Neural cell (in vitro differentiated cells): Measurements from ENCODE around the gene FAM193A. TPM values are rescaled to one million over a fixed set of nuclear protein-coding genes. Genes with fewer than 3 reads are reported as not detected.

ENCODE experiments used
- H2AFZ ChIP-seq: fragments of 200-600, 300-800 bp; sonication (generic), shearing (Covaris generic); 2 replicates; pipeline ENCODE4 v1.6.0; 2014; ENCODE audit warnings: low read depth, mild to moderate bottlenecking, antibody characterized with exemption, low read length, moderate library complexity
- H3F3A ChIP-seq: fragments of 200-600 bp; shearing (Covaris generic); 2 replicates; pipeline ENCODE4 v1.6.1; 2016; ENCODE audit warnings: mild to moderate bottlenecking, moderate library complexity, mixed read lengths, antibody characterized with exemption, low read length; ENCODE audit not compliant: insufficient read depth, poor library complexity, severe bottlenecking
- H3K27ac ChIP-seq: fragments of 200-600, 300-800 bp; sonication (generic), shearing (Covaris generic); 2 replicates; pipeline ENCODE4 v1.5.1; 2014; ENCODE audit warnings: mild to moderate bottlenecking, low read length, moderate library complexity
- H3K27me3 ChIP-seq: fragments of 300-800, 200-600 bp; sonication (generic), shearing (Covaris generic); 2 replicates; pipeline ENCODE4 v1.6.0; 2014; ENCODE audit warnings: mild to moderate bottlenecking, low read depth, low read length, moderate library complexity; ENCODE audit not compliant: insufficient read depth
- H3K36me3 ChIP-seq: fragments of 300-800, 200-600 bp; sonication (generic), shearing (Covaris generic); 2 replicates; pipeline ENCODE4 v1.5.1; 2014; ENCODE audit warnings: mild to moderate bottlenecking, antibody characterized with exemption, low read length, moderate library complexity; ENCODE audit not compliant: insufficient read depth
- H3K4me2 ChIP-seq: fragments of 300-800, 200-600 bp; sonication (generic), shearing (Covaris generic); 2 replicates; pipeline ENCODE4 v1.6.0; 2014; ENCODE audit warnings: mild to moderate bottlenecking, low read length
- H3K4me3 ChIP-seq: fragments of 300-800, 200-600 bp; sonication (generic), shearing (Covaris generic); 2 replicates; pipeline ENCODE4 v1.5.1; 2014; ENCODE audit warnings: mild to moderate bottlenecking, low read length, moderate library complexity
- H3K79me2 ChIP-seq: fragments of 200-600 bp; shearing (Covaris generic); replicated peaks from 2 replicates; pipeline ENCODE4 v1.6.0; 2014; ENCODE audit warnings: mild to moderate bottlenecking, low read length, moderate library complexity; ENCODE audit not compliant: insufficient read depth
- H3K9ac ChIP-seq: fragments of 300-800, 200-600 bp; sonication (generic), shearing (Covaris generic); 2 replicates; pipeline ENCODE4 v1.6.1; 2016; ENCODE audit warnings: mild to moderate bottlenecking, low read length, mixed read lengths
- H3K9me2 ChIP-seq: fragments of 200-600 bp; shearing (Covaris generic); 2 replicates; pipeline ENCODE4 v1.6.1; 2016; ENCODE audit warnings: mild to moderate bottlenecking, low read length, mixed read lengths; ENCODE audit not compliant: insufficient read depth
- H3K9me3 ChIP-seq: fragments of 200-600, 300-800 bp; sonication (generic), shearing (Covaris generic); 2 replicates; pipeline ENCODE4 v1.6.1; 2016; ENCODE audit warnings: mild to moderate bottlenecking, mixed run types, low read length, moderate library complexity, mixed read lengths
- H4K20me1 ChIP-seq: fragments of 200-600 bp; shearing (Covaris generic); 2 replicates; pipeline ENCODE4 v1.6.1; 2016; ENCODE audit warnings: mild to moderate bottlenecking, mixed run types; ENCODE audit not compliant: insufficient read depth
- EP300 ChIP-seq: fragments of 450-650 bp; conservative IDR thresholded peaks from 2 replicates; pipeline ENCODE4 v1.6.1; 2014; ENCODE audit warnings: antibody characterized with exemption, mild to moderate bottlenecking, moderate library complexity; ENCODE audit not compliant: poor library complexity, severe bottlenecking
- EZH2 ChIP-seq: fragments of 200-600, 300-800 bp; shearing (Covaris generic), sonication (generic); IDR thresholded peaks from 2 replicates; pipeline ENCODE4 v1.6.1; 2014; ENCODE audit warnings: antibody characterized with exemption, low read length, borderline replicate concordance, mild to moderate bottlenecking; ENCODE audit not compliant: insufficient read depth, poor library complexity, severe bottlenecking
- MXI1 ChIP-seq: fragments of 450-650 bp; conservative IDR thresholded peaks from 2 replicates; pipeline ENCODE4 v1.6.1; 2014; ENCODE audit warnings: antibody characterized with exemption, mild to moderate bottlenecking; ENCODE audit not compliant: poor library complexity, severe bottlenecking
- POLR2AphosphoS5 ChIP-seq: IDR thresholded peaks from 2 replicates; pipeline ENCODE4 v1.6.1; 2012
- RAD21 ChIP-seq: fragments of 450-650 bp; conservative IDR thresholded peaks from 2 replicates; pipeline ENCODE4 v1.6.1; 2014; ENCODE audit warnings: antibody characterized with exemption, mild to moderate bottlenecking, moderate library complexity
- REST ChIP-seq: IDR thresholded peaks from 2 replicates; pipeline ENCODE4 v1.6.1; 2012; ENCODE audit warnings: borderline replicate concordance
- SMC3 ChIP-seq: fragments of 450-650 bp; conservative IDR thresholded peaks from 2 replicates; pipeline ENCODE4 v1.6.1; 2014; ENCODE audit warnings: antibody characterized with exemption, mild to moderate bottlenecking, moderate library complexity; ENCODE audit not compliant: poor library complexity
- TAF1 ChIP-seq: IDR thresholded peaks from 2 replicates; pipeline ENCODE4 v1.6.1; 2012; ENCODE audit warnings: low read depth
- polyA plus RNA-seq: library from polyadenylated mRNA; depleted of rRNA; stranded (reverse); fragments of >200 nt; gene quantifications from 2 replicates; pipeline ENCODE4 v1.2.3, GENCODE V29; 2014
- TF ChIP-seq, protein P1 (sequence below): fragments of 450-650 bp; IDR thresholded peaks from 2 replicates; pipeline ENCODE4 v1.5.1; 2014; ENCODE audit warnings: antibody characterized with exemption, mild to moderate bottlenecking, moderate library complexity; ENCODE audit not compliant: poor library complexity, severe bottlenecking

The FAM193A gene
- polyA plus RNA-seq, 1 donor from 2014 or later: 11.6 TPM

DNA sequence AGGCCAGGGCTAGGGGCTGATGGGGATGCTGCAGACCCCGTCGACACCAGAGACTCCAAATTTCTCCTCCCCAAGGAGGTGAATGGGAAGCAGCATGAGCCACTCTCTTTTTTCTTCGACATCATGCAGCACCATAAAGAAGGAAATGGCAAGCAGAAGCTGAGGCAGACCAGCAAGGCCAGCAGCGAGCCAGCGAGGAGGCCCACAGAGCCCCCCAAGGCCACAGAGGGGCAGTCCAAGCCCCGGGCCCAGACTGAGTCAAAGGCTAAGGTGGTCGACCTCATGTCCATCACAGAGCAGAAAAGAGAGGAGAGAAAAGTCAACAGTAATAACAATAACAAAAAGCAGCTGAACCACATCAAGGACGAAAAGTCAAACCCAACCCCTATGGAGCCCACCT is 163.6 kb downstream of the FAM193A start:
- no peak overlapping the region for H3K27ac ChIP-seq
- H3K36me3 ChIP-seq: peaks cover 7% of the 10 kb centered on the region

GRCh38 chr4:2702361-2702760 is 165.9 kb downstream of the FAM193A start:
- H3K9me3 ChIP-seq: no peaks in the 10 kb centered on the region
- H4K20me1 ChIP-seq: no peaks in the 10 kb centered on the region
- H3K4me3 ChIP-seq: no peak overlapping the region
- no peaks in the 10 kb centered on the region for H3K9me2 ChIP-seq
- H3F3A ChIP-seq: no peaks in the 10 kb centered on the region
- no peak overlapping the region for H3K9ac ChIP-seq
- TF ChIP-seq EZH2 (no peak), RAD21 (no peak)
- peaks cover 7% of the 10 kb centered on the region for H3K36me3 ChIP-seq
- no peaks in the 10 kb centered on the region for H3K79me2 ChIP-seq
- H3K4me2 ChIP-seq: no peak overlapping the region
- no peak overlapping the region for H2AFZ ChIP-seq
- H3K27ac ChIP-seq: no peak overlapping the region
- H3K27me3 ChIP-seq: no peaks in the 10 kb centered on the region

More for the DNA sequence above, 163.6 kb downstream of the FAM193A start:
- Histone ChIP-seq H3K27me3 (no peaks in the 10 kb centered on the region), H3K79me2 (no peaks in the 10 kb centered on the region), H3K4me2 (no peak overlapping the region), H3K9ac (no peak overlapping the region), H2AFZ (no peak overlapping the region), H4K20me1 (no peaks in the 10 kb centered on the region), H3K4me3 (no peak overlapping the region), H3K9me2 (no peaks in the 10 kb centered on the region), H3F3A (no peaks in the 10 kb centered on the region), H3K9me3 (no peaks in the 10 kb centered on the region)
- TF ChIP-seq TAF1 (no peak), MXI1 (no peak), RAD21 (no peak), POLR2AphosphoS5 (no peak), EP300 (no peak), SMC3 (no peak), EZH2 (no peak), REST (no peak)
- TF ChIP-seq, protein P1, sequence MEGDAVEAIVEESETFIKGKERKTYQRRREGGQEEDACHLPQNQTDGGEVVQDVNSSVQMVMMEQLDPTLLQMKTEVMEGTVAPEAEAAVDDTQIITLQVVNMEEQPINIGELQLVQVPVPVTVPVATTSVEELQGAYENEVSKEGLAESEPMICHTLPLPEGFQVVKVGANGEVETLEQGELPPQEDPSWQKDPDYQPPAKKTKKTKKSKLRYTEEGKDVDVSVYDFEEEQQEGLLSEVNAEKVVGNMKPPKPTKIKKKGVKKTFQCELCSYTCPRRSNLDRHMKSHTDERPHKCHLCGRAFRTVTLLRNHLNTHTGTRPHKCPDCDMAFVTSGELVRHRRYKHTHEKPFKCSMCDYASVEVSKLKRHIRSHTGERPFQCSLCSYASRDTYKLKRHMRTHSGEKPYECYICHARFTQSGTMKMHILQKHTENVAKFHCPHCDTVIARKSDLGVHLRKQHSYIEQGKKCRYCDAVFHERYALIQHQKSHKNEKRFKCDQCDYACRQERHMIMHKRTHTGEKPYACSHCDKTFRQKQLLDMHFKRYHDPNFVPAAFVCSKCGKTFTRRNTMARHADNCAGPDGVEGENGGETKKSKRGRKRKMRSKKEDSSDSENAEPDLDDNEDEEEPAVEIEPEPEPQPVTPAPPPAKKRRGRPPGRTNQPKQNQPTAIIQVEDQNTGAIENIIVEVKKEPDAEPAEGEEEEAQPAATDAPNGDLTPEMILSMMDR: no peak

DNA sequence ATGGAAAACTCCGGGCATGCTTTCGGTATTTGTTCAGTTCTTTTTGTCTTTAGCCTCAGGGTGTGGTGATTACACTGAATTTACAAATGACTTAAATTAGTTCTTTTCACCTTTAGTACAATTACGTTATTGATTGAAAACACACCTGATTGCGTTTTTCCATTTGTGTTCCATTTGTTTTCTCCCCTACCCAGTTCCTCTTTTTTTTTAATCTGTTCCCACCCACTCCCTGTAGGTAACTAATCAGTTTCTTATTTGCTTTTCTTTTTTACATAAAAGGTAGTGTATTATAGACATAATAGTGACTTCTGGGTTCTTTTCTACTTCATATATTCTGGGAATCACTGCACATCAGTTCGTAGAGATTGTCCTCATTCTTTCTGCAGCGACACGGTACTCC is 166.3 kb downstream of the FAM193A start:
- H3K27me3 ChIP-seq: no peaks in the 10 kb centered on the region
- H3K36me3 ChIP-seq: peaks cover 7% of the 10 kb centered on the region
- H4K20me1 ChIP-seq: no peaks in the 10 kb centered on the region

More for the DNA sequence above, 166.3 kb downstream of the FAM193A start:
- no peak overlapping the region for H3K4me2 ChIP-seq
- no peaks in the 10 kb centered on the region for H3F3A ChIP-seq
- TF ChIP-seq EZH2: no peak
- TF ChIP-seq TAF1: no peak
- no peak for TF ChIP-seq MXI1
- TF ChIP-seq, protein P1: no peak
- TF ChIP-seq RAD21: no peak
- no peak for TF ChIP-seq SMC3
- no peak overlapping the region for H3K27ac ChIP-seq
- no peak overlapping the region for H3K9ac ChIP-seq
- no peaks in the 10 kb centered on the region for H3K9me2 ChIP-seq
- no peak overlapping the region for H2AFZ ChIP-seq
- no peak overlapping the region for H3K4me3 ChIP-seq
- H3K9me3 ChIP-seq: no peaks in the 10 kb centered on the region
- no peaks in the 10 kb centered on the region for H3K79me2 ChIP-seq
